ENCODE measurements around the gene RHAG. TPM values are rescaled to one million over a fixed set of nuclear protein-coding genes. Genes with fewer than 3 reads are reported as not detected.
"Not testable (repeated sequence)": the region's sequence is repeated elsewhere in the genome, so short reads cannot be mapped to it uniquely, and the experiment has no call there.

RHAG gene
- total RNA-seq, 2 experiments from 2014 or later = not detected

DNA sequence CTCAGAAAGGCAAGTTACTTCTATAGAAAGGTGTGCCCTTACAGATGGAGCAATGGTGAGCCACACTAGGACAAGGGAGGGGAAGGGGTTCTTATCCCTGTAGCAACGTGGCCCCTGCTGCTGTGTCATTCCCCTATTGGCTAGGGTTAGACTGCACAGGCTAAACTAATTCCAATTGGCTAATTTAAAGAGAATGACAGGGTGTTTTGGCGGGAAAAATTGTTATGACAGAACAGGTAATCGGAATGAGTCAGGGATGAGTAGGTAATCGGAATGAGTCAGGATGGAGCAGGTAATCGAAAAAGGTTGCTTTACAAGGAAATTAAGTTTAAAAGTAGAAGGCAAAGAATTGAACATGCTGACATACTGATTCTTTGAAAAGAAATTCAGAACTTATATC lies 49.4 kb downstream of the RHAG start:
- H3K27ac Mint-ChIP-seq; CTCF ChIA-PET; H3K27me3 Mint-ChIP-seq; H3K9me3 Mint-ChIP-seq; intact Hi-C loops (cut with micrococcal nuclease); H3K36me3 Mint-ChIP-seq; POLR2A ChIA-PET; H3K4me1 Mint-ChIP-seq (ENCODE audit: low read depth); DNase-seq; H3K4me3 Mint-ChIP-seq: not testable (repeated sequence)

DNA sequence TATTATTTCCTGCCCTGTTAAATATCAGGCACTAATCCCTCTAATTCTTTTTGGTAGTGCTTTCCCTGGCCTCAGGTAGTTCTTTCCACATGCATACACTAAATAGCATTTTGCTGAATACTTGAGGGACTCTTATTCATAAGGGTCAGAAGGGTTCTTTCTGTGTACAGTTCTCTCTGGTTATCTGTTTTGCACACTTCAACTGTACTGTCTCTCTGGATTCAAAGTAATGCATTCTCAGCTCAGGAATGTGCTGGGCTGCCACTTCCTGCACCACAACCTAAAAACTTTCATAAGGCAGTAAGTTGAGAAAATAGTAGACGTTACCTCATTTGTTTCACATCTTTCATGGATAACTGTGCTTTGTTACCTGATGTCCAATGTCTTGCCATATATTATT lies 54.1 kb downstream of the RHAG start:
- POLR2A ChIA-PET = no interaction called here

DNA sequence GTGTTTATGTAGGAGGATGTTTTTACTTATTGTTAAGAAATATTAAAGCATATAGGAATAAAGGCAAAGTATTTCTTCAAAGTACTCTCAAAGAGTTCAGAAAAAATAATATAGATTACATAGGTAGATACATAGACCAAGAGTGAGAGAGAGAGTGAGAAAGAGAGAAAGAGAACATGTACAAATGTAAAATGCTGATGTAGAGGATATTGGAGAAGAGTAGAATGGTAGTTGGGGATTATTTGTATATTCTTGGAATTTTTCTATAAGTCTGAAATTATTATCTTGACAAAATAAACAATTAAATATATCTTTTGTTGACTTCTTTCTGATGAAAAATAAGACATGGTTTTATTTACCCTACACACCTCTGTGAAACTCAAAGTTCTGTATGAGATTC lies 57.0 kb downstream of the RHAG start:
- no peaks in the 10 kb centered on the region for H3K9me3 Mint-ChIP-seq
- no peaks in the 10 kb centered on the region for H3K27me3 Mint-ChIP-seq
- no peak for DNase-seq
- intact Hi-C loops (cut with micrococcal nuclease) = no loop called here
- H3K4me1 Mint-ChIP-seq (ENCODE audit: low read depth) = no peaks in the 10 kb centered on the region
- no peaks in the 10 kb centered on the region for H3K36me3 Mint-ChIP-seq
- no peak overlapping the region for H3K4me3 Mint-ChIP-seq
- ChIA-PET CTCF (no interaction called here), POLR2A (no interaction called here)
- no peak overlapping the region for H3K27ac Mint-ChIP-seq

More for the DNA sequence above, 54.1 kb downstream of the RHAG start:
- Mint-ChIP-seq H3K27ac (no peak overlapping the region), H3K4me3 (no peak overlapping the region), H3K4me1 (ENCODE audit: low read depth) (no peaks in the 10 kb centered on the region), H3K9me3 (no peaks in the 10 kb centered on the region), H3K27me3 (no peaks in the 10 kb centered on the region), H3K36me3 (no peaks in the 10 kb centered on the region)
- intact Hi-C loops (cut with micrococcal nuclease) = no loop called here
- no peak for DNase-seq
- CTCF ChIA-PET = no interaction called here

DNA sequence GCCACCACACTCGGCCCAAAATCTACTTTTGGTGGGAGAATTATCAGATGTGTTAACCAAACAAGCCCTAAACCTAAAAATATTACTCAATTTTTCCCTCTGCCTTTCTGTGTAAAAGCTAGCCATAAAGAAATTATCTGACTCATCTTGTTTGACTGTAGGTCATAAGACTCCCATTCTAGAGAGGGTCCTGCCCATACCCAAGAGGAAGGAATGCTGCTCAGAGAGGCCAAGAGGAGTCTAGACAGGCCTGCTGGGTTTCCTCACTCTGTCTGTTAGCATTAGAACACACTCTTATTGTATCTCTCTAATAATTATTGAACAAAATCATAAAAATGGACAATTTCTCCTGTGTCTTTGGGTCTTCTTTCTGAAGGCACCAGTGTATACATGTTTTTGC lies 60.0 kb downstream of the RHAG start:
- CTCF ChIA-PET = interaction anchor here (1.3 kb wide), 1 partner anchor 44 kb away, joined by 3 read pairs; no protein-coding TSS in a partner anchor
- POLR2A ChIA-PET = no interaction called here
- no peaks in the 10 kb centered on the region for H3K4me1 Mint-ChIP-seq (ENCODE audit: low read depth)
- no peaks in the 10 kb centered on the region for H3K36me3 Mint-ChIP-seq
- intact Hi-C loops (cut with micrococcal nuclease) = no loop called here
- no peak overlapping the region for H3K27ac Mint-ChIP-seq
- no peak overlapping the region for H3K4me3 Mint-ChIP-seq
- no peaks in the 10 kb centered on the region for H3K9me3 Mint-ChIP-seq
- DNase-seq = no peak
- no peaks in the 10 kb centered on the region for H3K27me3 Mint-ChIP-seq

DNA sequence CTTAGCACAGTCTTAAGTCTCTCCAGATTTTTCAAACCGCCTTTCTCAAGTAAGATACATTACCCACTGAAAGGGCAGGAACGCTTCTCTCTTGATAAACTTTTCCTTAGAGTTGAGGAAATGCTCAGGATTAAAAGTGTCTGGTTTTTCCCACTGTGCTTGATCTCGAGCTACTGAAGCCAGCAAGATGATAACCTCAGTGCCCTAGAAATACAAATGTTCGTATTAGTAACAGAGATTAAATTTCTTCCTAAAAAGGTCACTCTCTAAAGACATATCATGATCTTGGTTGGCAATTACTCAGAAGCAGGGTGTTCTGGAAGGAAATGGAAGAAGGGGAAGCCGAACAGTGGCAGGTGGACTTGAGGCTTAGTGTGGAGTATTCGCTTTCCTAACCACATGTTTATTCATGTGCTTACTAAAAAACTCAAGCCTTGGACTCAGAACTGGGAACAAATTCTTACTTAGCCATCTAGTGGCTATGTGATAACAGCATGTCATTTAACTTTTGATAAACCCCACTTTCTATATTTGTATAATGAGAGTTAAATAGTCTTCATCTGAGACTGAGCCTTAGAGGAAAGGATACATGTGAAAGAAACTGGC lies 66.1 kb downstream of the RHAG start:
- intact Hi-C loops (cut with micrococcal nuclease) = no loop called here
- H3K9me3 Mint-ChIP-seq = no peaks in the 10 kb centered on the region
- no peaks in the 10 kb centered on the region for H3K4me1 Mint-ChIP-seq (ENCODE audit: low read depth)
- H3K4me3 Mint-ChIP-seq = no peak overlapping the region
- no peak overlapping the region for H3K27ac Mint-ChIP-seq
- H3K36me3 Mint-ChIP-seq = no peaks in the 10 kb centered on the region
- CTCF ChIA-PET = no interaction called here
- POLR2A ChIA-PET = no interaction called here
- peaks cover 2% of the 10 kb centered on the region for H3K27me3 Mint-ChIP-seq
- no peak for DNase-seq

DNA sequence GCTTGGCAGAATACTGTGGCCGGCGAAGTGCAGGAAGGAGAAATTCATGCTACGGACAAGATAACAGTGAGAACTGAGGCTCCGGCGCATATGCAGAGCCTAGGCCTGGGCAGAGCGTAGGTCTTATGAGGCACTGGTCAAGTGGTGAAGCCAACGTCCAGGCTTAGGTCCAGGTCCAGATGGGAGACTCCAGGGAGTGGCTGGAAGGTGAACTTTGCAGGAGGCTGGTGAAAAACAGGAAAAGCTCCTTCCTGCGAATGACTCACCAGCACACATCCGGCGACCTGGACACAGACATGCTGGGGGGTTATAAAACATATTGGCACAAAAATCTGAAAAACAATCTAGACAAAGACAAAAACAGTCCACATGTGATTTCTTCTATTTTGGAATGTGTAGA lies 70.8 kb downstream of the RHAG start:
- H3K36me3 Mint-ChIP-seq = no peaks in the 10 kb centered on the region
- H3K27ac Mint-ChIP-seq = no peak overlapping the region
- intact Hi-C loops (cut with micrococcal nuclease) = no loop called here
- DNase-seq = no peak
- H3K9me3 Mint-ChIP-seq = no peaks in the 10 kb centered on the region
- peaks cover 6% of the 10 kb centered on the region for H3K27me3 Mint-ChIP-seq
- no peak overlapping the region for H3K4me3 Mint-ChIP-seq
- no peaks in the 10 kb centered on the region for H3K4me1 Mint-ChIP-seq (ENCODE audit: low read depth)
- CTCF ChIA-PET = interaction anchor here (0.6 kb wide), 1 partner anchor 531 kb away, joined by 3 read pairs; no protein-coding TSS in a partner anchor
- POLR2A ChIA-PET = no interaction called here

DNA sequence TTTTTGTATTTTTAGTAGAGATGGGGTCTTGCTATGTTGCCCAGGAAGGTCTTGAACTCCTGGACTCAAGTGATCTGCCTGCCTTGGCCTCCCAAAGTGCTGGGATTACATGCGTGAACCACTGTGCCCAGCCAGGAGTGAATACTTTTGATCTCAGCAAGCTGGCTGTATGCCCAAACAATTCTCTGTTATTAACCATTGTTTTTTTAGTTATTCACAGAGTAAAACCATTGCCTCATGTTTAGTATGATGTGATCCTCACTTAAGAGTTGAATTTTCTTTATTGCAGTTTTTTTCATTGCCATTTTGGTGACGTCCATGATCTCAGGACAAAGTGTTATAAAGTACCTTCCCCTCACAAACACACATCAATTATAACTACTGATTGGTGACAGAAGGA lies 71.4 kb downstream of the RHAG start:
- no peaks in the 10 kb centered on the region for H3K9me3 Mint-ChIP-seq
- intact Hi-C loops (cut with micrococcal nuclease) = no loop called here
- CTCF ChIA-PET = interaction anchor here (0.6 kb wide), 1 partner anchor 530 kb away, joined by 3 read pairs; no protein-coding TSS in a partner anchor
- H3K4me3 Mint-ChIP-seq = no peak overlapping the region
- DNase-seq = no peak
- H3K27ac Mint-ChIP-seq = no peak overlapping the region
- POLR2A ChIA-PET = no interaction called here
- no peaks in the 10 kb centered on the region for H3K4me1 Mint-ChIP-seq (ENCODE audit: low read depth)
- peaks cover 6% of the 10 kb centered on the region for H3K27me3 Mint-ChIP-seq
- no peaks in the 10 kb centered on the region for H3K36me3 Mint-ChIP-seq

DNA sequence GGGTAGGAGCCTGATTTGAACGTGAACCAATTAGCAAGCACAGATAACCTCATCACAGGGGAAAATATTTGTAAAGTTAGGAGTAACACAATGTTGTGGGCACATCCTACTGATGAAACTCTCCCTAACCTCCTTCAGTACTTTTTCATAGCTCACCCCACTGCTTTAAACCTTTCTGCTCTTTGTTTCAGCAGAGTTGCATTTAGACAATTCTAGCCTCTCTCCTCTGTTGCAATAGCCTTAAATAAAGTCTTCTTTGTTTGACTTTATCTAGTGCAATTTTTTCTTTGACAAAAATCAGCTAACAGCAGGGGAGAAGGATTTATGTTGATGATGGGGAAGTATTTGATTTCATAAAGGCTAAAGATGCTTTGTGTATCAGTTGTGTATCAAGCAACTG lies 72.1 kb downstream of the RHAG start:
- no peak overlapping the region for H3K27ac Mint-ChIP-seq
- no peak for DNase-seq
- H3K4me1 Mint-ChIP-seq (ENCODE audit: low read depth) = no peaks in the 10 kb centered on the region
- H3K27me3 Mint-ChIP-seq = peaks cover 4% of the 10 kb centered on the region
- H3K9me3 Mint-ChIP-seq = no peaks in the 10 kb centered on the region
- H3K4me3 Mint-ChIP-seq = no peak overlapping the region
- H3K36me3 Mint-ChIP-seq = no peaks in the 10 kb centered on the region
- intact Hi-C loops (cut with micrococcal nuclease) = no loop called here
- CTCF ChIA-PET = no interaction called here
- POLR2A ChIA-PET = no interaction called here

DNA sequence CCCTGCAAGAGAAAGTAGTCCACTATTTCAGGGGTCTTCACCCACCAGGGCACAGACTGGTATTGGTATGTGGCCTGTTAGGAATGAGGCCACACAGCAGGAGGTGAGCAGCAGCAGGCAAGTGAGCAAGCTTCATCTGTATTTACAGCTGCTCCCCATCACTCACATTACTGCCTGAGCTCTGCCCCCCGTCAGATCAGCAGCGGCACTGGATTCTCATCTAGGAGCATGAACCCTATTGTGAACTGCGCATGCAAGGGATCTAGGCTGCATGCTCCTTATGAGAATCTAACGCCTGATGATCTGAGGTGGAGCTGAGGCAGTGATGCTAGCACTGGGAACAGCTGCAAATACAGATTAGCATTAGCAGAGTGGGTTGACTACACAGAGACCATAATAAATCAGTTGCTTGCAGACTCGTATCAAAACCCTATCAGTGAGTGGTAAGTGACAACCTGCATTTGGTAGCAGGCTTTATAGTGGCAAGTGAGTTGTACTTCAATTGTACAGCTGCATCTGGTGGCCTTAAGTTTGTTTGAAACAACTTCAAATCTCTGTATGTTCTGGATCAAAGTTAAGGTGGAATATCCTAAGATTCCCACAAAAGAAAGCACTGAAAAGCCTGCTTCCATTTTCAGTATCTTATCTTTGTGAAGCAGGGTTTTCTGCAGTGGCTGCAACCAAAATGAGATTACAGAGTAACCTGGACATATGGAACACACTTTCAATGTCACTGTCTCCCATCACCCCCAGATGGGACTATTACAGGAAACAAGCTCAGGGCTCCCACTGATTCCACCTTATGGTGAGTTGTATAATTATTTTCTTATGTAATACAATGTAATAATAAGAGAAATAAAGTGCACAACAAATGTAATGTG lies 73.4 kb downstream of the RHAG start:
- H3K9me3 Mint-ChIP-seq = no peaks in the 10 kb centered on the region
- H3K4me1 Mint-ChIP-seq (ENCODE audit: low read depth) = no peaks in the 10 kb centered on the region
- no peaks in the 10 kb centered on the region for H3K36me3 Mint-ChIP-seq
- intact Hi-C loops (cut with micrococcal nuclease) = no loop called here
- no peak overlapping the region for H3K27ac Mint-ChIP-seq
- DNase-seq = no peak
- H3K27me3 Mint-ChIP-seq = peaks cover 4% of the 10 kb centered on the region
- CTCF ChIA-PET = interaction anchor here (0.7 to 1.0 kb wide), 2 partner anchors 31 to 42 kb away, joined by 3 read pairs; no protein-coding TSS in a partner anchor
- POLR2A ChIA-PET = no interaction called here
- H3K4me3 Mint-ChIP-seq = no peak overlapping the region

DNA sequence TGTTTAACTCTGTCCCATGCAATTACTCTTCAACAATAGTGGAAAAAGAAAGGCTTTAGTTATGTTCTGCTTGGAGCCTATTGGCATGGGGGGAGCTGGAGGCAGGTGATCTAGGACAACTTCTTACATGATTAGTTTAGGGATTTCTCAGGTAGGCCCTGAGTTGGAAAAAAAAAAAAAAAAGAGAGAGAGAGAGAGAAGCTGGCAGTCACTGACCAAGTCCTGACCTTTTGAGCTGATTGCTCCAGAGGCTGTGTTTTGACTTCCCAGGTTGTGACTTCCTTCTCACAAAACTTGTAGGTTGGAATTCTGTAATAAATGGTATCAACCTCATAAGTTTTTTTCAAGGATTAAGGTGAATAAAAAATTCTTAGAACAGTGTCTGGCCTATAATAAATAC lies 78.4 kb downstream of the RHAG start:
- intact Hi-C loops (cut with micrococcal nuclease) = no loop called here
- no peaks in the 10 kb centered on the region for H3K36me3 Mint-ChIP-seq
- ChIA-PET POLR2A (no interaction called here), CTCF (interaction anchor here (1.0 kb wide), 1 partner anchor 9 kb away, joined by 3 read pairs; no protein-coding TSS in a partner anchor)
- no peak overlapping the region for H3K27ac Mint-ChIP-seq
- no peak overlapping the region for H3K4me3 Mint-ChIP-seq
- no peak for DNase-seq
- H3K4me1 Mint-ChIP-seq (ENCODE audit: low read depth) = peaks cover 4% of the 10 kb centered on the region
- H3K27me3 Mint-ChIP-seq = peaks cover 2% of the 10 kb centered on the region
- no peaks in the 10 kb centered on the region for H3K9me3 Mint-ChIP-seq

DNA sequence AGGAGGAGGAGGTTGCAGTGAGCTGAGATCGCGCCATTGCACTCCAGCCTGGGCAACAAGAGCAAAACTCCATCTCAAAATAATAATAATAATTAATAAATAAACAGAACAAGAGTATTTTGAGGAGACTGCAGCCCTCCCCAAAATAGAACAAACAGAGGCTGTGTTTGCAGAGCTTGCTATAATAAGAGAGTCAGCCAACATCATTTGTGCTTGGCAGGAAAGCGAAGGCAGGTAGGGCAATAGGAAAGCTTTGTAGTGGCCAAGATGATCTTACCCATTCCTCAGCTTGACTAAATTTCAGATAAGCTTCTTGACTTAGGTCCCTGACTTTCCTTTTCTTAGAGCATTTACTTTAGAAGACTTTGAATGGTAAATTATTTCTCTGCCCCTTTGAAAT lies 79.5 kb downstream of the RHAG start:
- no peaks in the 10 kb centered on the region for H3K9me3 Mint-ChIP-seq
- intact Hi-C loops (cut with micrococcal nuclease) = no loop called here
- no peak for DNase-seq
- CTCF ChIA-PET = interaction anchor here (0.9 to 1.0 kb wide), 2 partner anchors 8 to 26 kb away, joined by 3 read pairs; no protein-coding TSS in a partner anchor
- POLR2A ChIA-PET = no interaction called here
- no peak overlapping the region for H3K4me3 Mint-ChIP-seq
- H3K36me3 Mint-ChIP-seq = no peaks in the 10 kb centered on the region
- H3K4me1 Mint-ChIP-seq (ENCODE audit: low read depth) = peaks cover 7% of the 10 kb centered on the region
- no peak overlapping the region for H3K27ac Mint-ChIP-seq
- peaks cover 4% of the 10 kb centered on the region for H3K27me3 Mint-ChIP-seq

DNA sequence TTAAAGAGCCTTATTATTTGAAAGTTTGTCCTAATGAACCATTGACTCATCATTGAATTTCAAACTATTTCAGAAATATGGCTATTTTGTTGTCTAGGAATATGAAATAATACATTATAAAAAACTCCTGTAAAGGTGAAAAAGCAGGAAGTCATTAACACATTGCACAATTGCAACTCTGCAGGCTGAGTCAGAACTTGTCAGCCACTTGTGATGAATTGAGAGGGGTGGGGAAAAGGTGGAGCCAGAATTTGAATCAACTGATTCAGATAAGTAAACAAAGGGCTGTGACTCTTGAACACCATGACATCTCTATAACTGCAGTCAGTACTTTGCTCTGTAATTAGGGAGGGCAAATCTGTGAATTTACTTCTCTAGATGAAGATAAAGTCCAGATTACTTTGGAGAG lies 80.2 kb downstream of the RHAG start:
- H3K27me3 Mint-ChIP-seq = peaks cover 8% of the 10 kb centered on the region
- DNase-seq = peak; percentile 15
- H3K36me3 Mint-ChIP-seq = no peaks in the 10 kb centered on the region
- ChIA-PET CTCF (no interaction called here), POLR2A (no interaction called here)
- H3K27ac Mint-ChIP-seq = no peak overlapping the region
- H3K9me3 Mint-ChIP-seq = no peaks in the 10 kb centered on the region
- no peak overlapping the region for H3K4me3 Mint-ChIP-seq
- peaks cover 12% of the 10 kb centered on the region for H3K4me1 Mint-ChIP-seq (ENCODE audit: low read depth)
- intact Hi-C loops (cut with micrococcal nuclease) = no loop called here

DNA sequence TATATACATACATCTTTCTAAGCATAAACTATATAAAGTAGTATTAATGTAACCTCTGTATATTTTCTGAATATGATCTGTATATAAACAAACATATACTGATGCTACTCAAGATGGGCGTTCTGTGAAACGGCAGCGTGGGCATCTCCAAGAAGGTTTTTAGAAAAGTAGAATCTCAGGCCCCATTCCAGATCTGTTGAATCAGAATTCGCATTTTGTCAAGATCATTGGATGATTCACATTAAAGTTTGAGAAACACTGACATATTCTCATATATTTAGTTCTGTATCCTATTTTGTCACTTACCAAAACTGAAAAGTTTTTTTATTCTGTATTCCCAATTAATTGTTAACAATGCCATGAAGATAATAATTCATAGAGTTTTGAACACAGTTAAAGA lies 80.7 kb downstream of the RHAG start:
- Mint-ChIP-seq H3K36me3 (no peaks in the 10 kb centered on the region), H3K27me3 (peaks cover 13% of the 10 kb centered on the region), H3K4me1 (ENCODE audit: low read depth) (peaks cover 17% of the 10 kb centered on the region), H3K9me3 (no peaks in the 10 kb centered on the region), H3K27ac (no peak overlapping the region), H3K4me3 (no peak overlapping the region)
- no peak for DNase-seq
- CTCF ChIA-PET = no interaction called here
- intact Hi-C loops (cut with micrococcal nuclease) = no loop called here
- POLR2A ChIA-PET = no interaction called here

Data from activated CD4-positive, alpha-beta memory T cell treated with anti-CD3 and anti-CD28 coated beads for 36 hours (primary cell).